HepG2 (cell line): ENCODE measurements around the gene RBM12. TPM values are rescaled to one million over a fixed set of nuclear protein-coding genes. Genes with fewer than 3 reads are reported as not detected.

ENCODE experiments used
- ATAC-seq: fragments of 200-7000 bp; cut with Tn5 transposase; 3 replicates; pipeline ENCODE4 v1.9.1; 2020; ENCODE audit warnings: mild to moderate bottlenecking, moderate library complexity
- BruUV-seq: library from RNA; stranded (reverse); fragments of 400-500 nt; replicated peaks from 2 replicates; lab custom pipeline; 2021; lab: Mats Ljungman, UMichigan
- CTCF ChIA-PET: fragments of 300-600 bp; formaldehyde crosslinking; extraction: SDS; loops from one replicate; lab custom pipeline; 2021; ENCODE audit warnings: low total read pairs, inconsistent platforms, low intra/inter-chr PET ratio; lab: Yijun Ruan, JAX
- POLR2A ChIA-PET: fragments of 350-600 bp; sonication (Branson Sonifier 250); formaldehyde crosslinking; loops from one replicate; lab custom pipeline; 2020; ENCODE audit warnings: antibody characterized with exemption, inconsistent platforms; lab: Yijun Ruan, JAX
- DNase-seq: peaks from one replicate; pipeline ENCODE4 v3.0.0-alpha.2; 2015; ENCODE audit warnings: low spot score
- FAIRE-seq: peaks from 3 replicates; lab custom pipeline; 2011; peaks lifted over from hg19 to GRCh38; lab: Jason Lieb, UNC
- H2AFZ ChIP-seq: one replicate; pipeline ENCODE4 v1.6.1; 2011; ENCODE audit warnings: low read length, inconsistent platforms
- H3K27ac ChIP-seq: fragments of 300-600 bp; 3 replicates; pipeline ENCODE4 v1.8.0; 2011; ENCODE audit warnings: mixed run types, mild to moderate bottlenecking, mixed read lengths, low read length, inconsistent platforms; ENCODE audit not compliant: insufficient read depth; ENCODE audit errors: extremely low read length
- H3K27me3 ChIP-seq, 2 experiments: fragments of 200-600 bp in 1 of 2; 2 replicates in 1 of 2; 3 replicates in 1 of 2; pipeline versions ENCODE4 v1.6.0 to v1.8.0; 2011; ENCODE audit warnings: low read length in 2 of 2, mild to moderate bottlenecking in 2 of 2, moderate library complexity in 2 of 2, inconsistent platforms in 1 of 2; ENCODE audit not compliant: insufficient read depth in 2 of 2, control insufficient read depth in 1 of 2
- H3K36me3 ChIP-seq, 2 experiments: fragments of 200-600 bp in 1 of 2; replicated peaks in 1 of 2; 2 replicates in 1 of 2; 3 replicates in 1 of 2; pipeline versions ENCODE4 v1.5.1 to v1.8.0; 2011; ENCODE audit warnings: low read length in 2 of 2, inconsistent platforms in 1 of 2; ENCODE audit not compliant: insufficient read depth in 2 of 2, control insufficient read depth in 1 of 2
- H3K4me1 ChIP-seq: 2 replicates; pipeline ENCODE4 v1.5.1; 2012; ENCODE audit warnings: low read length, inconsistent platforms; ENCODE audit not compliant: insufficient read depth
- H3K4me2 ChIP-seq: 2 replicates; pipeline ENCODE4 v1.6.0; 2011; ENCODE audit warnings: low read depth, low read length, inconsistent platforms
- H3K4me3 ChIP-seq, 3 experiments: fragments of 200-600 bp in 1 of 3; sonication (generic), shearing (Covaris generic) in 1 of 3; replicated peaks in 1 of 3; 2 replicates each; pipeline ENCODE4 v1.5.1; 2011 to 2016; ENCODE audit warnings: low read length in 3 of 3, inconsistent platforms in 2 of 3, low read depth in 2 of 3, mild to moderate bottlenecking in 2 of 3, control low read depth in 1 of 3, mixed read lengths in 1 of 3; ENCODE audit not compliant: insufficient read depth in 1 of 3
- H3K79me2 ChIP-seq: one replicate; pipeline ENCODE4 v1.6.1; 2011; ENCODE audit warnings: low read length, inconsistent platforms; ENCODE audit not compliant: insufficient read depth
- H3K9ac ChIP-seq: 2 replicates; pipeline ENCODE4 v1.6.0; 2011; ENCODE audit warnings: mild to moderate bottlenecking, low read depth, low read length, inconsistent platforms; ENCODE audit not compliant: insufficient read depth
- H3K9me3 ChIP-seq: 2 replicates; pipeline ENCODE4 v1.5.1; 2012; ENCODE audit warnings: mild to moderate bottlenecking, low read length
- H4K20me1 ChIP-seq: 2 replicates; pipeline ENCODE4 v1.6.0; 2011; ENCODE audit warnings: inconsistent platforms, mild to moderate bottlenecking, low read length, moderate library complexity; ENCODE audit not compliant: insufficient read depth
- KDM1A ChIP-seq: IDR thresholded peaks from 2 replicates; pipeline ENCODE4 v1.6.1; 2016; ENCODE audit warnings: missing compliant biosample characterization
- KLF16 ChIP-seq, 2 experiments: sonication (generic) in 1 of 2; formaldehyde crosslinking in 1 of 2; IDR thresholded peaks; 2 replicates each; pipeline versions ENCODE4 v1.6.1 to v1.8.0; 2016 to 2023; ENCODE audit warnings: missing genetic modification reagents in 2 of 2, missing compliant biosample characterization in 1 of 2
- POLR2A ChIP-seq, 2 experiments: IDR thresholded peaks; 2 replicates each; pipeline ENCODE4 v1.6.1; 2011; ENCODE audit warnings: low read depth in 2 of 2, low read length in 2 of 2, mild to moderate bottlenecking in 1 of 2, moderate library complexity in 1 of 2; ENCODE audit not compliant: insufficient read depth in 1 of 2
- RARA ChIP-seq: IDR thresholded peaks from 2 replicates; pipeline ENCODE4 v1.6.1; 2016; ENCODE audit warnings: missing genetic modification reagents, missing compliant biosample characterization
- RBM22 ChIP-seq: fragments of 200-400 bp; formaldehyde crosslinking; optimal IDR thresholded peaks from 2 replicates; pipeline ENCODE3; 2017; ENCODE audit warnings: mild to moderate bottlenecking, low read length, moderate library complexity
- RORA ChIP-seq: sonication (generic); formaldehyde crosslinking; IDR thresholded peaks from 2 replicates; pipeline ENCODE4 v1.5.0; 2020; ENCODE audit warnings: mild to moderate bottlenecking, missing genetic modification reagents, moderate library complexity
- ZMAT5 ChIP-seq: sonication (generic); formaldehyde crosslinking; IDR thresholded peaks from 2 replicates; pipeline ENCODE4 v1.5.0; 2020; ENCODE audit warnings: mild to moderate bottlenecking, low read depth, missing genetic modification reagents, borderline replicate concordance
- ZNF160 ChIP-seq: sonication (generic); formaldehyde crosslinking; IDR thresholded peaks from 2 replicates; pipeline ENCODE4 v1.8.0; 2022; ENCODE audit warnings: mild to moderate bottlenecking, inconsistent platforms, missing genetic modification reagents
- ZNF224 ChIP-seq: sonication (generic); formaldehyde crosslinking; IDR thresholded peaks from 2 replicates; pipeline ENCODE4 v1.5.0; 2020; ENCODE audit warnings: mild to moderate bottlenecking, missing genetic modification reagents
- ZNF784 ChIP-seq: sonication (generic); formaldehyde crosslinking; IDR thresholded peaks from 2 replicates; pipeline ENCODE4 v1.5.1; 2020; ENCODE audit warnings: missing genetic modification reagents, mild to moderate bottlenecking, borderline replicate concordance
- WGBS: methylation state at CpG from one replicate; pipeline ENCODE4 v1.1.6; 2017; ENCODE audit warnings: low lambda C conversion rate; 5-methylcytosine and 5-hydroxymethylcytosine counted together
- in situ Hi-C: cut with HindIII; loops from 2 replicates; pipeline ENCODE4 v1.10.0; 2017; ENCODE audit warnings: low pct_unique_long_range_greater_than_20kb; ENCODE audit not compliant: extremely low pct_ligation_motif_present
- intact Hi-C: fragments of 100-400 bp; cut with micrococcal nuclease; formaldehyde crosslinking; loops from one replicate; pipeline ENCODE4 v1.10.0; 2022; ENCODE audit not compliant: unreplicated experiment
- polyA plus RNA-seq, 8 experiments: library from polyadenylated mRNA; depleted of rRNA in 3 of 8; stranded (reverse) in 7 of 8; unstranded in 1 of 8; fragments of >200 nt; fragmentation: Illumina TruSeq in 4 of 8; extraction: Trizol in 4 of 8; gene quantifications; 2 replicates each; pipeline versions ENCODE4 v1.2.1 to v1.2.3, GENCODE V29; 2011 to 2016; ENCODE audit warnings: low read depth in 4 of 8, missing spikeins in 1 of 8, mixed read lengths in 1 of 8; ENCODE audit not compliant: insufficient read depth in 1 of 8
- total RNA-seq, 5 experiments: library from RNA; depleted of rRNA; stranded (reverse); fragments of >200 nt; fragmentation: Illumina TruSeq; extraction: Trizol; gene quantifications; 2 replicates each; pipeline ENCODE4 v1.2.3, GENCODE V29; 2016; ENCODE audit warnings: low read depth in 1 of 5
- TF ChIP-seq, protein P1 (sequence below): sonication (generic); formaldehyde crosslinking; IDR thresholded peaks from 2 replicates; pipeline ENCODE4 v1.4.0; 2020; ENCODE audit warnings: low read depth, missing genetic modification reagents
- TF ChIP-seq, protein P2 (sequence below): sonication (generic); formaldehyde crosslinking; IDR thresholded peaks from 2 replicates; pipeline ENCODE4 v1.4.0; 2020; ENCODE audit warnings: mild to moderate bottlenecking, missing genetic modification reagents

RBM12 gene
- total and polyA plus RNA-seq, 2 of the 13 experiments (the other 11 are each of a cell fraction or from before 2014, with no cell fraction given) = 97.9 to 104 TPM

GRCh38 chr20:35713120-35713519, 48.4 kb upstream of the RBM12 start (continued):
- TF ChIP-seq ZNF160 (CRISPR knock-in tag) (0 out of 2 replicates have a peak, but pooled peaks have one; percentile 48), POLR2A (IDR thresholded peaks at IDR 0.05; ENCODE audit: insufficient read depth in 1 of 2, low read depth in 2 of 2, low read length in 2 of 2) (peak in 1 of 2 experiments; percentile 35; a peak in 2 of 4 replicates)

GRCh38 chr20:35711588-35712209, 47.0 kb upstream of the RBM12 start:
- peaks cover 82% of the 10 kb centered on the region for H3K79me2 ChIP-seq
- in situ Hi-C loops = no loop called here
- TF ChIP-seq RORA = no peak
- TF ChIP-seq ZNF784 (CRISPR knock-in tag) = no peak
- TF ChIP-seq, protein P1, sequence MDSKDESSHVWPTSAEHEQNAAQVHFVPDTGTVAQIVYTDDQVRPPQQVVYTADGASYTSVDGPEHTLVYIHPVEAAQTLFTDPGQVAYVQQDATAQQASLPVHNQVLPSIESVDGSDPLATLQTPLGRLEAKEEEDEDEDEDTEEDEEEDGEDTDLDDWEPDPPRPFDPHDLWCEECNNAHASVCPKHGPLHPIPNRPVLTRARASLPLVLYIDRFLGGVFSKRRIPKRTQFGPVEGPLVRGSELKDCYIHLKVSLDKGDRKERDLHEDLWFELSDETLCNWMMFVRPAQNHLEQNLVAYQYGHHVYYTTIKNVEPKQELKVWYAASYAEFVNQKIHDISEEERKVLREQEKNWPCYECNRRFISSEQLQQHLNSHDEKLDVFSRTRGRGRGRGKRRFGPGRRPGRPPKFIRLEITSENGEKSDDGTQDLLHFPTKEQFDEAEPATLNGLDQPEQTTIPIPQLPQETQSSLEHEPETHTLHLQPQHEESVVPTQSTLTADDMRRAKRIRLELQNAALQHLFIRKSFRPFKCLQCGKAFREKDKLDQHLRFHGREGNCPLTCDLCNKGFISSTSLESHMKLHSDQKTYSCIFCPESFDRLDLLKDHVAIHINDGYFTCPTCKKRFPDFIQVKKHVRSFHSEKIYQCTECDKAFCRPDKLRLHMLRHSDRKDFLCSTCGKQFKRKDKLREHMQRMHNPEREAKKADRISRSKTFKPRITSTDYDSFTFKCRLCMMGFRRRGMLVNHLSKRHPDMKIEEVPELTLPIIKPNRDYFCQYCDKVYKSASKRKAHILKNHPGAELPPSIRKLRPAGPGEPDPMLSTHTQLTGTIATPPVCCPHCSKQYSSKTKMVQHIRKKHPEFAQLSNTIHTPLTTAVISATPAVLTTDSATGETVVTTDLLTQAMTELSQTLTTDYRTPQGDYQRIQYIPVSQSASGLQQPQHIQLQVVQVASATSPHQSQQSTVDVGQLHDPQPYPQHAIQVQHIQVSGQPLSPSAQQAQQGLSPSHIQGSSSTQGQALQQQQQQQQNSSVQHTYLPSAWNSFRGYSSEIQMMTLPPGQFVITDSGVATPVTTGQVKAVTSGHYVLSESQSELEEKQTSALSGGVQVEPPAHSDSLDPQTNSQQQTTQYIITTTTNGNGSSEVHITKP = no peak
- TF ChIP-seq KLF16 (CRISPR knock-in tag; IDR thresholded peaks at IDR 0.05) = 0 out of 4 replicates have a peak, but pooled peaks of 1 of the 2 experiments have one; percentile 7
- TF ChIP-seq RBM22 = peak; percentile 99
- TF ChIP-seq, protein P2, sequence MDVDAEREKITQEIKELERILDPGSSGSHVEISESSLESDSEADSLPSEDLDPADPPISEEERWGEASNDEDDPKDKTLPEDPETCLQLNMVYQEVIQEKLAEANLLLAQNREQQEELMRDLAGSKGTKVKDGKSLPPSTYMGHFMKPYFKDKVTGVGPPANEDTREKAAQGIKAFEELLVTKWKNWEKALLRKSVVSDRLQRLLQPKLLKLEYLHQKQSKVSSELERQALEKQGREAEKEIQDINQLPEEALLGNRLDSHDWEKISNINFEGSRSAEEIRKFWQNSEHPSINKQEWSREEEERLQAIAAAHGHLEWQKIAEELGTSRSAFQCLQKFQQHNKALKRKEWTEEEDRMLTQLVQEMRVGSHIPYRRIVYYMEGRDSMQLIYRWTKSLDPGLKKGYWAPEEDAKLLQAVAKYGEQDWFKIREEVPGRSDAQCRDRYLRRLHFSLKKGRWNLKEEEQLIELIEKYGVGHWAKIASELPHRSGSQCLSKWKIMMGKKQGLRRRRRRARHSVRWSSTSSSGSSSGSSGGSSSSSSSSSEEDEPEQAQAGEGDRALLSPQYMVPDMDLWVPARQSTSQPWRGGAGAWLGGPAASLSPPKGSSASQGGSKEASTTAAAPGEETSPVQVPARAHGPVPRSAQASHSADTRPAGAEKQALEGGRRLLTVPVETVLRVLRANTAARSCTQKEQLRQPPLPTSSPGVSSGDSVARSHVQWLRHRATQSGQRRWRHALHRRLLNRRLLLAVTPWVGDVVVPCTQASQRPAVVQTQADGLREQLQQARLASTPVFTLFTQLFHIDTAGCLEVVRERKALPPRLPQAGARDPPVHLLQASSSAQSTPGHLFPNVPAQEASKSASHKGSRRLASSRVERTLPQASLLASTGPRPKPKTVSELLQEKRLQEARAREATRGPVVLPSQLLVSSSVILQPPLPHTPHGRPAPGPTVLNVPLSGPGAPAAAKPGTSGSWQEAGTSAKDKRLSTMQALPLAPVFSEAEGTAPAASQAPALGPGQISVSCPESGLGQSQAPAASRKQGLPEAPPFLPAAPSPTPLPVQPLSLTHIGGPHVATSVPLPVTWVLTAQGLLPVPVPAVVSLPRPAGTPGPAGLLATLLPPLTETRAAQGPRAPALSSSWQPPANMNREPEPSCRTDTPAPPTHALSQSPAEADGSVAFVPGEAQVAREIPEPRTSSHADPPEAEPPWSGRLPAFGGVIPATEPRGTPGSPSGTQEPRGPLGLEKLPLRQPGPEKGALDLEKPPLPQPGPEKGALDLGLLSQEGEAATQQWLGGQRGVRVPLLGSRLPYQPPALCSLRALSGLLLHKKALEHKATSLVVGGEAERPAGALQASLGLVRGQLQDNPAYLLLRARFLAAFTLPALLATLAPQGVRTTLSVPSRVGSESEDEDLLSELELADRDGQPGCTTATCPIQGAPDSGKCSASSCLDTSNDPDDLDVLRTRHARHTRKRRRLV = 0 out of 2 replicates have a peak, but pooled peaks have one; percentile 28
- no peak for TF ChIP-seq RARA
- TF ChIP-seq KDM1A (CRISPR knock-in tag) = no peak
- no peak for TF ChIP-seq ZNF224
- no peak for TF ChIP-seq ZMAT5 (CRISPR knock-in tag)

More at GRCh38 chr20:35711588-35712209, 47.0 kb upstream of the RBM12 start:
- no peak overlapping the region for H3K4me3 ChIP-seq
- ATAC-seq = no peak
- no peaks in the 10 kb centered on the region for H3K9me3 ChIP-seq
- WGBS = 97% methylated on average over 6 of the region's 6 CpGs
- BruUV-seq = no TSS peak
- ChIA-PET POLR2A (interaction anchor here (0.6 to 23.6 kb wide), 6 partner anchors 10 to 32 kb away, joined by 3 to 319 read pairs (median 4); partner anchors contain the start of genes NFS1, RBM39 and ROMO1), CTCF (no interaction called here)
- no peak overlapping the region for H2AFZ ChIP-seq
- intact Hi-C loops = no loop called here
- no peak overlapping the region for H3K9ac ChIP-seq
- no peak overlapping the region for H3K27ac ChIP-seq
- H3K36me3 ChIP-seq = peaks cover 51 to 89% of the 10 kb centered on the region in 2 experiments
- no peak for FAIRE-seq
- H4K20me1 ChIP-seq = peaks cover 96% of the 10 kb centered on the region
- DNase-seq = no peak
- no peaks in the 10 kb centered on the region; the same call in 1 of the 2 replicates for H3K4me1 ChIP-seq
- no peaks in the 10 kb centered on the region for H3K27me3 ChIP-seq
- no peak overlapping the region for H3K4me2 ChIP-seq
